IMR-90 (cell line): ENCODE results near the gene TRPV3.

Experiments
- BHLHE40 ChIP-seq: fragments of 150-350 bp; IDR thresholded peaks from 2 replicates; pipeline ENCODE4 v1.6.1; 2016; ENCODE audit warnings: mild to moderate bottlenecking, low read depth, low read length
- CEBPB ChIP-seq: IDR thresholded peaks from 2 replicates; pipeline ENCODE4 v1.6.1; 2012; ENCODE audit warnings: low read depth, low read length, improper control_type of control experiment
- CHD1 ChIP-seq: IDR thresholded peaks from 2 replicates; pipeline ENCODE4 v1.6.1; 2012; ENCODE audit warnings: low read depth, low read length, improper control_type of control experiment
- MAFK ChIP-seq: IDR thresholded peaks from 2 replicates; pipeline ENCODE4 v1.6.1; 2012; ENCODE audit warnings: low read depth, low read length, improper control_type of control experiment
- MAZ ChIP-seq: IDR thresholded peaks from 2 replicates; pipeline ENCODE4 v1.6.1; 2012; ENCODE audit warnings: low read depth, mild to moderate bottlenecking, low read length, improper control_type of control experiment, moderate library complexity, borderline replicate concordance
- MXI1 ChIP-seq: IDR thresholded peaks from 2 replicates; pipeline ENCODE4 v1.6.1; 2012; ENCODE audit warnings: low read depth, mild to moderate bottlenecking, low read length, moderate library complexity, borderline replicate concordance
- NFE2L2 ChIP-seq: fragments of 150-350 bp; IDR thresholded peaks from 2 replicates; pipeline ENCODE4 v1.6.1; 2016; ENCODE audit warnings: low read depth, mild to moderate bottlenecking, low read length
- POLR2A ChIP-seq: IDR thresholded peaks from 2 replicates; pipeline ENCODE4 v1.6.1; 2012; ENCODE audit warnings: mild to moderate bottlenecking, low read depth, low read length
- RAD21 ChIP-seq: IDR thresholded peaks from 2 replicates; pipeline ENCODE4 v1.6.1; 2012; ENCODE audit warnings: low read length, improper control_type of control experiment
- SMC3 ChIP-seq: fragments of 150-350 bp; IDR thresholded peaks from 2 replicates; pipeline ENCODE4 v1.6.1; 2016; ENCODE audit warnings: low read depth, mild to moderate bottlenecking, antibody characterized with exemption, low read length, moderate library complexity
- TF ChIP-seq, protein P1 (sequence below): conservative IDR thresholded peaks from 2 replicates; pipeline ENCODE4 v1.5.1; 2012; ENCODE audit warnings: mild to moderate bottlenecking, low read depth, low read length, improper control_type of control experiment
- TF ChIP-seq, protein P2 (sequence below): fragments of 150-350 bp; IDR thresholded peaks from 2 replicates; pipeline ENCODE4 v1.6.1; 2017; ENCODE audit warnings: mild to moderate bottlenecking, antibody characterized with exemption, low read length, low read depth
- TF ChIP-seq, protein P3 (sequence below): fragments of 150-350 bp; IDR thresholded peaks from 2 replicates; pipeline ENCODE4 v1.6.1; 2016; ENCODE audit warnings: low read depth, mild to moderate bottlenecking, low read length, moderate library complexity, borderline replicate concordance

DNA sequence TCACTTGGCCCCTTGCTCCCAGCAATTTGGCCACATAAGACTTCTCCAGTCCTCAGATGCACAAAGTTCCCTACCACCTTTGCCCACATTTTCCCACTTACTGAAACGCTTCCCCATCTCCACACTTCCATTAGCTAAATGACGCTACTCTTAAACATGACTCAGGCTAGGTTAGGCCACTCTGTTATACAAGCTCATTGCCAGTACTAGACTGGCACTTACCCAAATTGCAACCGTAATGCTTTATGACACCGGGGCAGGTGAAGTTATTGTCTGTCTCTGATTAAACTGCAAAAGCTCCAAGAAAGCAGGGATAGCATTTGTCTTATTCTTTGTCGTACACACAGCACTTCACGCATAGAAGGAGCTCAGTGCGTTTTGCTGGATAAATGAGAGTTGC lies 52.6 kb downstream of the TRPV3 start:
- TF ChIP-seq SMC3 (no peak), MAFK (no peak), POLR2A (no peak), CEBPB (no peak), RAD21 (no peak), NFE2L2 (no peak), CHD1 (no peak), BHLHE40 (no peak), MAZ (no peak), MXI1 (no peak)
- TF ChIP-seq, protein P1, sequence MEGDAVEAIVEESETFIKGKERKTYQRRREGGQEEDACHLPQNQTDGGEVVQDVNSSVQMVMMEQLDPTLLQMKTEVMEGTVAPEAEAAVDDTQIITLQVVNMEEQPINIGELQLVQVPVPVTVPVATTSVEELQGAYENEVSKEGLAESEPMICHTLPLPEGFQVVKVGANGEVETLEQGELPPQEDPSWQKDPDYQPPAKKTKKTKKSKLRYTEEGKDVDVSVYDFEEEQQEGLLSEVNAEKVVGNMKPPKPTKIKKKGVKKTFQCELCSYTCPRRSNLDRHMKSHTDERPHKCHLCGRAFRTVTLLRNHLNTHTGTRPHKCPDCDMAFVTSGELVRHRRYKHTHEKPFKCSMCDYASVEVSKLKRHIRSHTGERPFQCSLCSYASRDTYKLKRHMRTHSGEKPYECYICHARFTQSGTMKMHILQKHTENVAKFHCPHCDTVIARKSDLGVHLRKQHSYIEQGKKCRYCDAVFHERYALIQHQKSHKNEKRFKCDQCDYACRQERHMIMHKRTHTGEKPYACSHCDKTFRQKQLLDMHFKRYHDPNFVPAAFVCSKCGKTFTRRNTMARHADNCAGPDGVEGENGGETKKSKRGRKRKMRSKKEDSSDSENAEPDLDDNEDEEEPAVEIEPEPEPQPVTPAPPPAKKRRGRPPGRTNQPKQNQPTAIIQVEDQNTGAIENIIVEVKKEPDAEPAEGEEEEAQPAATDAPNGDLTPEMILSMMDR: no peak
- TF ChIP-seq, protein P2, sequence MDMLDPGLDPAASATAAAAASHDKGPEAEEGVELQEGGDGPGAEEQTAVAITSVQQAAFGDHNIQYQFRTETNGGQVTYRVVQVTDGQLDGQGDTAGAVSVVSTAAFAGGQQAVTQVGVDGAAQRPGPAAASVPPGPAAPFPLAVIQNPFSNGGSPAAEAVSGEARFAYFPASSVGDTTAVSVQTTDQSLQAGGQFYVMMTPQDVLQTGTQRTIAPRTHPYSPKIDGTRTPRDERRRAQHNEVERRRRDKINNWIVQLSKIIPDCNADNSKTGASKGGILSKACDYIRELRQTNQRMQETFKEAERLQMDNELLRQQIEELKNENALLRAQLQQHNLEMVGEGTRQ: no peak
- TF ChIP-seq, protein P3, sequence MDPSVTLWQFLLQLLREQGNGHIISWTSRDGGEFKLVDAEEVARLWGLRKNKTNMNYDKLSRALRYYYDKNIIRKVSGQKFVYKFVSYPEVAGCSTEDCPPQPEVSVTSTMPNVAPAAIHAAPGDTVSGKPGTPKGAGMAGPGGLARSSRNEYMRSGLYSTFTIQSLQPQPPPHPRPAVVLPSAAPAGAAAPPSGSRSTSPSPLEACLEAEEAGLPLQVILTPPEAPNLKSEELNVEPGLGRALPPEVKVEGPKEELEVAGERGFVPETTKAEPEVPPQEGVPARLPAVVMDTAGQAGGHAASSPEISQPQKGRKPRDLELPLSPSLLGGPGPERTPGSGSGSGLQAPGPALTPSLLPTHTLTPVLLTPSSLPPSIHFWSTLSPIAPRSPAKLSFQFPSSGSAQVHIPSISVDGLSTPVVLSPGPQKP: no peak
